ENCODE data around the gene PHF12.

PHF12 gene

DNA sequence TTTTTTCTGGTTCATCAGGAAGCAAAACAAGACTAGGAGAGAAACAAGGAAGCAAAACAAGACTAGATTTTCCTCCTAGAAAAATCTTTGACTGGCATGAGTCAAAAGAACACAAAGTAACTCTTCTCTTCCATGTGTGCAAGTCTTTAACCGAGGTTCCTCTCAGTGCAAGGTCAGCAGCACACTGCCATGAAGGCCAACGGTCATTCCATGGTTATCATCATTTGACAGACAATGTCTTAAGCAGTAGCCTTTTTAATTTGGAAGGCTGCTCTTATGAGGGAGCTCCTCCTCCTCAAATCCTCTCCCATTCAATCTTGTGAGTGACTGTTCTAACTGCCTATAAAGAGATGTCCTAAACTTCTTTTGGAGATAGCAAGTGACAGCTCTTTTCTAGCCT, 33.0 kb downstream of the PHF12 start:
- TF ChIP-seq POLR2AphosphoS5 (IDR thresholded peaks at IDR 0.05; ENCODE audit: low read depth), result no peak
- TF ChIP-seq, protein P1, sequence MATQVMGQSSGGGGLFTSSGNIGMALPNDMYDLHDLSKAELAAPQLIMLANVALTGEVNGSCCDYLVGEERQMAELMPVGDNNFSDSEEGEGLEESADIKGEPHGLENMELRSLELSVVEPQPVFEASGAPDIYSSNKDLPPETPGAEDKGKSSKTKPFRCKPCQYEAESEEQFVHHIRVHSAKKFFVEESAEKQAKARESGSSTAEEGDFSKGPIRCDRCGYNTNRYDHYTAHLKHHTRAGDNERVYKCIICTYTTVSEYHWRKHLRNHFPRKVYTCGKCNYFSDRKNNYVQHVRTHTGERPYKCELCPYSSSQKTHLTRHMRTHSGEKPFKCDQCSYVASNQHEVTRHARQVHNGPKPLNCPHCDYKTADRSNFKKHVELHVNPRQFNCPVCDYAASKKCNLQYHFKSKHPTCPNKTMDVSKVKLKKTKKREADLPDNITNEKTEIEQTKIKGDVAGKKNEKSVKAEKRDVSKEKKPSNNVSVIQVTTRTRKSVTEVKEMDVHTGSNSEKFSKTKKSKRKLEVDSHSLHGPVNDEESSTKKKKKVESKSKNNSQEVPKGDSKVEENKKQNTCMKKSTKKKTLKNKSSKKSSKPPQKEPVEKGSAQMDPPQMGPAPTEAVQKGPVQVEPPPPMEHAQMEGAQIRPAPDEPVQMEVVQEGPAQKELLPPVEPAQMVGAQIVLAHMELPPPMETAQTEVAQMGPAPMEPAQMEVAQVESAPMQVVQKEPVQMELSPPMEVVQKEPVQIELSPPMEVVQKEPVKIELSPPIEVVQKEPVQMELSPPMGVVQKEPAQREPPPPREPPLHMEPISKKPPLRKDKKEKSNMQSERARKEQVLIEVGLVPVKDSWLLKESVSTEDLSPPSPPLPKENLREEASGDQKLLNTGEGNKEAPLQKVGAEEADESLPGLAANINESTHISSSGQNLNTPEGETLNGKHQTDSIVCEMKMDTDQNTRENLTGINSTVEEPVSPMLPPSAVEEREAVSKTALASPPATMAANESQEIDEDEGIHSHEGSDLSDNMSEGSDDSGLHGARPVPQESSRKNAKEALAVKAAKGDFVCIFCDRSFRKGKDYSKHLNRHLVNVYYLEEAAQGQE (IDR thresholded peaks at IDR 0.05; ENCODE audit: insufficient replicate concordance, low read depth), result no peak
- no peak for TF ChIP-seq SPI1 (IDR thresholded peaks at IDR 0.05; ENCODE audit: borderline replicate concordance, low read depth)
- TF ChIP-seq, protein P2, sequence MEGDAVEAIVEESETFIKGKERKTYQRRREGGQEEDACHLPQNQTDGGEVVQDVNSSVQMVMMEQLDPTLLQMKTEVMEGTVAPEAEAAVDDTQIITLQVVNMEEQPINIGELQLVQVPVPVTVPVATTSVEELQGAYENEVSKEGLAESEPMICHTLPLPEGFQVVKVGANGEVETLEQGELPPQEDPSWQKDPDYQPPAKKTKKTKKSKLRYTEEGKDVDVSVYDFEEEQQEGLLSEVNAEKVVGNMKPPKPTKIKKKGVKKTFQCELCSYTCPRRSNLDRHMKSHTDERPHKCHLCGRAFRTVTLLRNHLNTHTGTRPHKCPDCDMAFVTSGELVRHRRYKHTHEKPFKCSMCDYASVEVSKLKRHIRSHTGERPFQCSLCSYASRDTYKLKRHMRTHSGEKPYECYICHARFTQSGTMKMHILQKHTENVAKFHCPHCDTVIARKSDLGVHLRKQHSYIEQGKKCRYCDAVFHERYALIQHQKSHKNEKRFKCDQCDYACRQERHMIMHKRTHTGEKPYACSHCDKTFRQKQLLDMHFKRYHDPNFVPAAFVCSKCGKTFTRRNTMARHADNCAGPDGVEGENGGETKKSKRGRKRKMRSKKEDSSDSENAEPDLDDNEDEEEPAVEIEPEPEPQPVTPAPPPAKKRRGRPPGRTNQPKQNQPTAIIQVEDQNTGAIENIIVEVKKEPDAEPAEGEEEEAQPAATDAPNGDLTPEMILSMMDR (IDR thresholded peaks at IDR 0.05; ENCODE audit: insufficient read depth, low read length), result no peak
- H3K4me3 ChIP-seq (replicated peaks; ENCODE audit: insufficient read depth, low read length), result no peak overlapping the region
- no peak for DNase-seq (ENCODE audit: low read depth in 1 of 2, low spot score in 1 of 2)
- no peak overlapping the region for H3K27ac ChIP-seq (replicated peaks)
- no peaks in the 10 kb centered on the region for H3K27me3 ChIP-seq (ENCODE audit: insufficient read depth, poor library complexity, severe bottlenecking)

DNA sequence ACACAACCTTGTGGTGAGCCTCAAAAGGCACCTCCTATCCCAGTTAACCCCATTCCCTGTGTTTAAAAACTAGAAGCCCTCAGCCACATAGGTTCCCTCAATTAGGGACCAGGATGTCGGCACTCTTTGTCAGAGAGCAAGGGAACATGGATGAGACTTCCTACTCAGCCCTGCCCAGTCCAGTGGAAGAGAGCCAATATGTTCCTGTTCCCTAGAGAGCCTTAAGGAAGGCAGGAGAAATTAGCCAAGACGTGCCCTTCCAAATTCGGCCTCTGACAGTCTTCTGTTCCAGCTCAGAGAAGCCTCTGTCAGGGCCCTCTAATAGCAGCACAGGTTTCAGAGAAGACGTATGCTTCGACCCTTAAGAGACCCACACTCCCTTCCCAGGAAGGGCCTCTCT, 33.9 kb downstream of the PHF12 start:
- TF ChIP-seq POLR2AphosphoS5 (IDR thresholded peaks at IDR 0.05; ENCODE audit: low read depth), result no peak
- no peak for TF ChIP-seq GABPA (IDR thresholded peaks at IDR 0.05; ENCODE audit: low read depth)
- no peak for TF ChIP-seq SPI1 (IDR thresholded peaks at IDR 0.05; ENCODE audit: borderline replicate concordance, low read depth)
- TF ChIP-seq, protein P1 (IDR thresholded peaks at IDR 0.05; ENCODE audit: insufficient replicate concordance, low read depth), result no peak
- TF ChIP-seq, protein P2 (IDR thresholded peaks at IDR 0.05; ENCODE audit: insufficient read depth, low read length), result no peak
- H3K27me3 ChIP-seq (ENCODE audit: insufficient read depth, poor library complexity, severe bottlenecking), result no peaks in the 10 kb centered on the region

DNA sequence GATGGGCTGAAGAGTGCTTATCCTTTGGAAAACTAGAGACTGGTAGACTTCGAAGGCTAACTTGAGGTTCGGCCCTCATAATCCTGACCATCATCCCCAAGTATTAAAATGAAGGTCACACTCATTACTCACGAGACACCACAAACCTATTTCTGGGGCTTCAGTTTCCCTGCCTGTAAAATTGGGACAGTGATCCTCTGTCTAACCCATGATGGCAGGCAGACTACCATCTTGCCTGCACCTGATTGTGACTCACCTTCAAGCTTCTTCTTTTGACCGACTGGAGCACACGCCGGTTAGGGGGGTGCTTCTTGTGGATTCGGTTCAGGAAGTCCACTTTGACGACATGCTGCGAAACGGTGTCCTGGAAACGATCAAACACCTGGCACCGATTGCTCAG, 34.3 kb downstream of the PHF12 start:
- no peak overlapping the region for H3K27ac ChIP-seq (replicated peaks)
- H3K4me3 ChIP-seq (replicated peaks; ENCODE audit: insufficient read depth, low read length), result no peak overlapping the region
- DNase-seq (ENCODE audit: low read depth in 1 of 2, low spot score in 1 of 2), result no peak
- TF ChIP-seq, protein P2 (IDR thresholded peaks at IDR 0.05; ENCODE audit: insufficient read depth, low read length), result no peak
- TF ChIP-seq GABPA (IDR thresholded peaks at IDR 0.05; ENCODE audit: low read depth) (no peak), SPI1 (IDR thresholded peaks at IDR 0.05; ENCODE audit: borderline replicate concordance, low read depth) (no peak), POLR2AphosphoS5 (IDR thresholded peaks at IDR 0.05; ENCODE audit: low read depth) (no peak)
- TF ChIP-seq, protein P1 (IDR thresholded peaks at IDR 0.05; ENCODE audit: insufficient replicate concordance, low read depth), result no peak
- H3K27me3 ChIP-seq (ENCODE audit: insufficient read depth, poor library complexity, severe bottlenecking), result no peaks in the 10 kb centered on the region

More for the DNA sequence above, 33.9 kb downstream of the PHF12 start:
- Histone ChIP-seq H3K27ac (replicated peaks) (no peak overlapping the region), H3K4me3 (replicated peaks; ENCODE audit: insufficient read depth, low read length) (no peak overlapping the region)
- DNase-seq (ENCODE audit: low read depth in 1 of 2, low spot score in 1 of 2), result no peak

Measured in HL-60 (cell line).